ENCODE measurements around the gene GSDME.

Gene GSDME

DNA sequence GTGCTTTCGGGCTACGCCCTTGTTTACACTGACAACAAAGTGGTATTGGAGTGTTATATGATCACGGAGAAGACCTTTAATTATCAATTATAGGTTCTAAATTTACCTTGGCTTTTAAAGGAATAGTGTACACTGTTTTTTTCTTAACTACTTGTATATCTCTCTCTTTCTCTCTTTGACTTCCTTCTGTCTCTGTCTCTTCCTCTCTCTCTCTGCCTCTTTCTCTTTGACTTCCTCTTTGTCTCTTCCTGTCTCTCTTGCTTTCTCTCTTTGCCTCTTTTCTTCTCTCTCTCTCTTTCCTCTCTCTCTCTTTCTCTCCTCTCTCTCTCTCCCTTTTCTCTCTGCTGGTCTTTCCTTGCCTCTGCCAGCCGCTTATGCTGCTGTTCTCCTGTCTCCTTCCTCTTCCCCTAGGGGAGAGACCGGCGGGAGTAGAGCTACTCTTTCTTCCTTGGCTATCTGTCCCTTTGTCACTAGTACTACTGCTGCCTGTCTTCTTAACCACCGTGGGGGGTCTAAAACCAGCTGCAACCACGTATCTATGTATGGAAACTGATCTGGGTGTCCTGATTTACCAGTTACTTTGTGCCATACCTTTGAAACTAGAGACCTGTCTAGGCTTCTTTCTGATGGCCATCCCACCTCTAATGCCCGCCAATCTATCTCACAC is 36.9 kb upstream of the GSDME start:
- no peak overlapping the region for H3K27ac ChIP-seq
- DNase-seq (ENCODE audit: low read depth, low spot score): no peak
- H3K9me3 ChIP-seq (ENCODE audit: low read depth, low read length): no peaks in the 10 kb centered on the region
- H3K4me3 ChIP-seq: no peak overlapping the region
- H3K36me3 ChIP-seq (ENCODE audit: insufficient read depth, low read length): no peaks in the 10 kb centered on the region
- no peak overlapping the region for H3K9ac ChIP-seq (ENCODE audit: insufficient read length)
- TF ChIP-seq FOXP2 (optimal IDR thresholded peaks at IDR 0.05; ENCODE audit: control extremely low read depth, extremely low read length, insufficient read depth) (no peak), EZH2 (IDR thresholded peaks at IDR 0.05) (no peak), POLR2AphosphoS5 (IDR thresholded peaks at IDR 0.05; ENCODE audit: borderline replicate concordance, low read depth, low read length) (no peak)

- Histone ChIP-seq H3K27ac (no peak overlapping the region), H3K4me3 (no peak overlapping the region), H3K36me3 (ENCODE audit: insufficient read depth, low read length) (no peaks in the 10 kb centered on the region), H3K9me3 (ENCODE audit: low read depth, low read length) (no peaks in the 10 kb centered on the region), H3K9ac (ENCODE audit: insufficient read length) (no peak overlapping the region)
- TF ChIP-seq FOXP2 (optimal IDR thresholded peaks at IDR 0.05; ENCODE audit: control extremely low read depth, extremely low read length, insufficient read depth) (no peak), EZH2 (IDR thresholded peaks at IDR 0.05) (no peak), POLR2AphosphoS5 (IDR thresholded peaks at IDR 0.05; ENCODE audit: borderline replicate concordance, low read depth, low read length) (no peak)
- DNase-seq (ENCODE audit: low read depth, low spot score): no peak
These were observed 31.8 kb upstream of the GSDME start for GRCh38 chr7:24788961-24789576.

DNA sequence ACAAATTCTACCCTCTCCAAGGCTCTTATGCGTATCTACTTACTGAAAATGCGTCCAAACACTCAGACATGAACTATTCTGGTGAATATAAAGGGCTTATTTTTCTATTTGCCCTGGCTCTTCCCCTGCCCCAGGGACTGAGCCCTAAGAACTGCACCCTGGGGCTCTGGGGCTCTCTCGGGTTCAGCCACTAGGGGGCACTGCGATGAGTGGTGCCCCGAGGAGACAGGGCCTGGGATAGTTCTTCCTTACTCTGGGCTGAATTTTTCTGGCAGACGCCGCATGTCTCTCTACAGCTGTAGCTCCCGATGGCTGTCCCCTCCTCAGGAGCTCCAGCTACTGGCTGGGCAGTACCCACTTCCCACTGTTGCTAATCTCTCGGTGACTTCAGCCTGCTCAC is 30.8 kb upstream of the GSDME start:
- Histone ChIP-seq H3K4me3 (no peak overlapping the region), H3K9ac (ENCODE audit: insufficient read length) (no peak overlapping the region), H3K9me3 (ENCODE audit: low read depth, low read length) (no peaks in the 10 kb centered on the region), H3K36me3 (ENCODE audit: insufficient read depth, low read length) (no peaks in the 10 kb centered on the region), H3K27ac (no peak overlapping the region)
- TF ChIP-seq EZH2 (IDR thresholded peaks at IDR 0.05) (no peak), FOXP2 (optimal IDR thresholded peaks at IDR 0.05; ENCODE audit: control extremely low read depth, extremely low read length, insufficient read depth) (no peak), POLR2AphosphoS5 (IDR thresholded peaks at IDR 0.05; ENCODE audit: borderline replicate concordance, low read depth, low read length) (no peak)
- DNase-seq (ENCODE audit: low read depth, low spot score): no peak

DNA sequence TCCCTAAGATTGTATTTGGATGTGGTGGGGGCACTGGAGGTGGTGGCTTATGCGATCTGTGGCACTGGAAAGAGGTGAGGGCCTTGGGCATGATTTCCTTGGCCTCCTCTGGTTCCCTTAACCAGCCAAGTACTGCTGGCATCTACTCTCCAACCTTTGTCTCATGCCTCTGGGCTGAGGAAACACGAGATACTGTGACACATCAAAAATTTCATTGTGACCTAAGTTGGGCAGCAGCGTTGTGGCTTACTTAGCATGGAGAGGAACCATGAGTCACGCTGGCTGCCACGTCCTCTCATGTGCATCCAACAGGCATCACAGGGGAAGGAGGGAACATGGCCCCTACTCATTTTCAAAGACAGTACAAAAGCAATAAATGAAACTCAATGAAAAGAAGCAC is 29.7 kb upstream of the GSDME start:
- H3K4me3 ChIP-seq: no peak overlapping the region
- no peak overlapping the region for H3K27ac ChIP-seq
- no peaks in the 10 kb centered on the region for H3K9me3 ChIP-seq (ENCODE audit: low read depth, low read length)
- no peak overlapping the region for H3K9ac ChIP-seq (ENCODE audit: insufficient read length)
- H3K36me3 ChIP-seq (ENCODE audit: insufficient read depth, low read length): no peaks in the 10 kb centered on the region
- TF ChIP-seq POLR2AphosphoS5 (IDR thresholded peaks at IDR 0.05; ENCODE audit: borderline replicate concordance, low read depth, low read length) (no peak), EZH2 (IDR thresholded peaks at IDR 0.05) (no peak), FOXP2 (optimal IDR thresholded peaks at IDR 0.05; ENCODE audit: control extremely low read depth, extremely low read length, insufficient read depth) (no peak)
- DNase-seq (ENCODE audit: low read depth, low spot score): no peak

DNA sequence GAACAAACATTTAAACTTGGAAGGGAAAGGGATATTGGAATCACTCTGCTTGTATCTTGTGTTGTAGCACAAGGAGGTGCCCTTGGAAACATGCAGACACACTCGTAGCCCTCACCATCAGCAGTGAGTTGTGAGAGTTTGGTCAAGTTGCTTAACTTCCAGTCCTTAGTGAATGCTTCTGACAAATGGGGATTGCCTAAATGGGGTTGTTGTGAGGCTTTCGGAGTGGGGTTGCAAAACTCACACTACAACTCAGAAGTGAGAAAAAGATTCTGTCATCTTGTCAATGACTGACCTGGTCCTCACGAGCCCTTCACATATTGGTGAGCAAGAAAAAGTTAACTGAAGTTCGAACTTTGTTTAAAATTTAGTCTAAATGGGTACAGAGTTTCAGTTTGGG is 29.0 kb upstream of the GSDME start:
- Histone ChIP-seq H3K4me3 (no peak overlapping the region), H3K36me3 (ENCODE audit: insufficient read depth, low read length) (no peaks in the 10 kb centered on the region), H3K9me3 (ENCODE audit: low read depth, low read length) (no peaks in the 10 kb centered on the region), H3K9ac (ENCODE audit: insufficient read length) (no peak overlapping the region), H3K27ac (no peak overlapping the region)
- TF ChIP-seq FOXP2 (optimal IDR thresholded peaks at IDR 0.05; ENCODE audit: control extremely low read depth, extremely low read length, insufficient read depth): no peak
- no peak for TF ChIP-seq POLR2AphosphoS5 (IDR thresholded peaks at IDR 0.05; ENCODE audit: borderline replicate concordance, low read depth, low read length)
- no peak for TF ChIP-seq EZH2 (IDR thresholded peaks at IDR 0.05)
- DNase-seq (ENCODE audit: low read depth, low spot score): no peak

GRCh38 chr7:24784277-24784676 is 27.0 kb upstream of the GSDME start:
- Histone ChIP-seq H3K27ac (no peak overlapping the region), H3K9ac (ENCODE audit: insufficient read length) (no peak overlapping the region), H3K9me3 (ENCODE audit: low read depth, low read length) (no peaks in the 10 kb centered on the region), H3K4me3 (no peak overlapping the region), H3K36me3 (ENCODE audit: insufficient read depth, low read length) (no peaks in the 10 kb centered on the region)
- TF ChIP-seq POLR2AphosphoS5 (IDR thresholded peaks at IDR 0.05; ENCODE audit: borderline replicate concordance, low read depth, low read length) (no peak), FOXP2 (optimal IDR thresholded peaks at IDR 0.05; ENCODE audit: control extremely low read depth, extremely low read length, insufficient read depth) (no peak), EZH2 (IDR thresholded peaks at IDR 0.05) (no peak)
- no peak for DNase-seq (ENCODE audit: low read depth, low spot score)

DNA sequence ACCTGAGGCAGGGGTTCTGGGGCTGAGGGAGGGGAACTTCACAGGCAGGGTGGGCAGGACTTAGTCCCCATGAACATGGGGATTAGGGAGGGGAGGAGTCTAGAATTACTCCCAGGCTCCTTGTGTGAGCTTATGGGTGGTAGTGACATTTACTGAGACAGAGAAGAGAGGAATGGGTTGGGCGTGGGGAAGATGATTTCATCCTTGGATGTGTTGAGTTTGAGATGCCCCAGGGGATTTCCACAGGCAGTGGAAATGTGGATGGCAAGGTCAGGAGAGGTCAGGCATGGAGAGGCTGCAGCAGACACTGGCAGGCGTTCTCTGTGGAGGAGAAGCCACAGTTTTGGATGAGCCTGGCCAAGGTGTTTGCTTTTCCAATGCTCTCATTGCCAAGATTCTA is 26.4 kb upstream of the GSDME start:
- no peaks in the 10 kb centered on the region for H3K9me3 ChIP-seq (ENCODE audit: low read depth, low read length)
- TF ChIP-seq FOXP2 (optimal IDR thresholded peaks at IDR 0.05; ENCODE audit: control extremely low read depth, extremely low read length, insufficient read depth) (no peak), POLR2AphosphoS5 (IDR thresholded peaks at IDR 0.05; ENCODE audit: borderline replicate concordance, low read depth, low read length) (no peak), EZH2 (IDR thresholded peaks at IDR 0.05) (no peak)
- no peak overlapping the region for H3K9ac ChIP-seq (ENCODE audit: insufficient read length)
- DNase-seq (ENCODE audit: low read depth, low spot score): no peak
- H3K36me3 ChIP-seq (ENCODE audit: insufficient read depth, low read length): no peaks in the 10 kb centered on the region
- H3K4me3 ChIP-seq: no peak overlapping the region
- no peak overlapping the region for H3K27ac ChIP-seq

DNA sequence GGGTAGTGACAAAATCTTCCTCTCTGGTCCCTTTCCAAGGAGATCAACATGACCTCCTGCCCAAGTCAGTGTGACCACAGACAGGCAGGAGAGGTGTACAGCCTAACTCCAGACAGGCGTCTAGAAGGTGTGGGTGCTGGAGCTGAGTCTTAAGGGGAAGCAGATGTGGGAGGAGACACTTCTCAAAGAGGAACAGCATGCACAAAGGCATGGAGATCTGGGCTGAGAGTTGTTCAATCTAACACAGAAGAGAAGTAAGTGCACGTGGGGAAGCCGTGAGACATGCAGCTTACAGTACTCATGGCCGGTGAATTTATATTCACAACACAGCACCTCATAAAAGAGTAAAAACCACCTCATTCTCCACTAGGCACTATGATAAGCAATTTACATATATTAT is 23.8 kb upstream of the GSDME start:
- TF ChIP-seq POLR2AphosphoS5 (IDR thresholded peaks at IDR 0.05; ENCODE audit: borderline replicate concordance, low read depth, low read length) (no peak), EZH2 (IDR thresholded peaks at IDR 0.05) (no peak), FOXP2 (optimal IDR thresholded peaks at IDR 0.05; ENCODE audit: control extremely low read depth, extremely low read length, insufficient read depth) (no peak)
- Histone ChIP-seq H3K9me3 (ENCODE audit: low read depth, low read length) (no peaks in the 10 kb centered on the region), H3K36me3 (ENCODE audit: insufficient read depth, low read length) (no peaks in the 10 kb centered on the region), H3K4me3 (no peak overlapping the region), H3K9ac (ENCODE audit: insufficient read length) (no peak overlapping the region), H3K27ac (no peak overlapping the region)
- no peak for DNase-seq (ENCODE audit: low read depth, low spot score)

Measured in SK-N-MC (cell line).